ENCODE measurements around the gene GEMIN5. TPM values are rescaled to one million over a fixed set of nuclear protein-coding genes. Genes with fewer than 3 reads are reported as not detected.
A peak's percentile ranks its signal among the peaks of the same experiment; 100 is the strongest.

Gene GEMIN5
- total and polyA plus RNA-seq, 2 of the 13 experiments (the other 11 are each of a cell fraction or from before 2014, with no cell fraction given) = 6.6 to 28.6 TPM

DNA sequence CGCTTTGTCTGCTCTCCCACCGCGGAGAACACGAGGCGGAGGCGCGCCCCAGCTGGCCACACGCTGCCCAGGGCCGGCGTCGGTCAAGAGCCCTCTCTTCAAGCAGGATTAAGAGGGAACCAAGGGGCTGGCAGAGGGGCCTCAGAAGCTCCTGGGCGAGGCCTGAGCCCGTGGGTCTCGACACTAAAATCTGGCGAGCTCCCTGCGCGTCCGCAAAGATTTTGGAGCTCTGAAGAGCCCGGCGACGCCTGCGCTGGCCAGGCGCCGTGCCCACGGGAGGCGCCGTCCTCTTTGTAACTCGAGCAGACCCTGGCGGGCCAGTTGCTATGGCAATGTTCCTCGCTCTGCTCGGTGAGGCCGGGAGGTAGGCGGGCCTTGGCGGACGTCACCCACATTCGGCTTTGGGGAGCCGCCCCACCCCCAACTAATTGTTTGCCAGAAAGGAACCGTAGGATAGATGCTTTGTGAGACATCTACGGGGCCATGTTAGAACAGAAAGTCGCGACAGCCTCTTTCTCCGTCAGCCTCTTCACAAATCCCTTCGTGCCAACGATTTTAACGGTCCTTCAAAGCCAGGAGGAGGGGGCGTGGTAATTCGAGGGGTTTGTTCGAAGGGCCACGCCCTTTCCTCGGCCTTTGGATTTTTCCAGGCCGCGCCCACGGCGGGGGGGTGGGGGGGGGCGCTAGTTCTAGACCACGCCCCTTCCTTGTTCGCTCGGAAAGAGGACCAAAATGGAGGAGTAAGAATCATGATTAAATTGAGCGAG is 80.3 kb downstream of the GEMIN5 start (continued):
- TF ChIP-seq, protein P1, sequence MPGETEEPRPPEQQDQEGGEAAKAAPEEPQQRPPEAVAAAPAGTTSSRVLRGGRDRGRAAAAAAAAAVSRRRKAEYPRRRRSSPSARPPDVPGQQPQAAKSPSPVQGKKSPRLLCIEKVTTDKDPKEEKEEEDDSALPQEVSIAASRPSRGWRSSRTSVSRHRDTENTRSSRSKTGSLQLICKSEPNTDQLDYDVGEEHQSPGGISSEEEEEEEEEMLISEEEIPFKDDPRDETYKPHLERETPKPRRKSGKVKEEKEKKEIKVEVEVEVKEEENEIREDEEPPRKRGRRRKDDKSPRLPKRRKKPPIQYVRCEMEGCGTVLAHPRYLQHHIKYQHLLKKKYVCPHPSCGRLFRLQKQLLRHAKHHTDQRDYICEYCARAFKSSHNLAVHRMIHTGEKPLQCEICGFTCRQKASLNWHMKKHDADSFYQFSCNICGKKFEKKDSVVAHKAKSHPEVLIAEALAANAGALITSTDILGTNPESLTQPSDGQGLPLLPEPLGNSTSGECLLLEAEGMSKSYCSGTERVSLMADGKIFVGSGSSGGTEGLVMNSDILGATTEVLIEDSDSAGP (CRISPR knock-in tag; IDR thresholded peaks at IDR 0.05; ENCODE audit: borderline replicate concordance) = peak; percentile 72
- TF ChIP-seq MED13 (CRISPR knock-in tag; IDR thresholded peaks at IDR 0.05) (no peak), ZBTB7B (CRISPR knock-in tag; IDR thresholded peaks at IDR 0.05) (0 out of 2 replicates have a peak, but pooled peaks have one; percentile 56), HMG20B (CRISPR knock-in tag; conservative IDR thresholded peaks at IDR 0.05) (no peak), ZNF354B (CRISPR knock-in tag; IDR thresholded peaks at IDR 0.05) (no peak), ZNF614 (CRISPR knock-in tag; IDR thresholded peaks at IDR 0.05; ENCODE audit: borderline replicate concordance) (no peak), NR2F6 (IDR thresholded peaks at IDR 0.05) (no peak; the same call in 1 of the 2 replicates), NR2F6 (CRISPR knock-in tag; IDR thresholded peaks at IDR 0.05) (no peak), HOXA7 (CRISPR knock-in tag; IDR thresholded peaks at IDR 0.05) (no peak), ZNF703 (CRISPR knock-in tag; IDR thresholded peaks at IDR 0.05; ENCODE audit: borderline replicate concordance) (no peak; the same call in 1 of the 2 replicates), ZNF772 (CRISPR knock-in tag; IDR thresholded peaks at IDR 0.05) (no peak; the same call in 1 of the 2 replicates), ZFP37 (CRISPR knock-in tag; IDR thresholded peaks at IDR 0.05; ENCODE audit: borderline replicate concordance) (no peak; the same call in 1 of the 2 replicates), EEA1 (CRISPR knock-in tag; IDR thresholded peaks at IDR 0.05; ENCODE audit: borderline replicate concordance) (no peak), MXI1 (IDR thresholded peaks at IDR 0.05; ENCODE audit: borderline replicate concordance, low read depth, low read length) (peak; percentile 89), FOXC1 (CRISPR knock-in tag; IDR thresholded peaks at IDR 0.05; ENCODE audit: borderline replicate concordance) (peak; percentile 85), U2AF2 (IDR thresholded peaks at IDR 0.05; ENCODE audit: low read depth, low read length) (peak; percentile 96), ZNF251 (CRISPR knock-in tag; IDR thresholded peaks at IDR 0.05) (no peak), TCF12 (IDR thresholded peaks at IDR 0.05) (no peak), TCF12 (CRISPR knock-in tag; IDR thresholded peaks at IDR 0.05) (peak; percentile 87), ZNF101 (CRISPR knock-in tag; IDR thresholded peaks at IDR 0.05; ENCODE audit: borderline replicate concordance, low read depth) (no peak)
- TF ChIP-seq, protein P2, sequence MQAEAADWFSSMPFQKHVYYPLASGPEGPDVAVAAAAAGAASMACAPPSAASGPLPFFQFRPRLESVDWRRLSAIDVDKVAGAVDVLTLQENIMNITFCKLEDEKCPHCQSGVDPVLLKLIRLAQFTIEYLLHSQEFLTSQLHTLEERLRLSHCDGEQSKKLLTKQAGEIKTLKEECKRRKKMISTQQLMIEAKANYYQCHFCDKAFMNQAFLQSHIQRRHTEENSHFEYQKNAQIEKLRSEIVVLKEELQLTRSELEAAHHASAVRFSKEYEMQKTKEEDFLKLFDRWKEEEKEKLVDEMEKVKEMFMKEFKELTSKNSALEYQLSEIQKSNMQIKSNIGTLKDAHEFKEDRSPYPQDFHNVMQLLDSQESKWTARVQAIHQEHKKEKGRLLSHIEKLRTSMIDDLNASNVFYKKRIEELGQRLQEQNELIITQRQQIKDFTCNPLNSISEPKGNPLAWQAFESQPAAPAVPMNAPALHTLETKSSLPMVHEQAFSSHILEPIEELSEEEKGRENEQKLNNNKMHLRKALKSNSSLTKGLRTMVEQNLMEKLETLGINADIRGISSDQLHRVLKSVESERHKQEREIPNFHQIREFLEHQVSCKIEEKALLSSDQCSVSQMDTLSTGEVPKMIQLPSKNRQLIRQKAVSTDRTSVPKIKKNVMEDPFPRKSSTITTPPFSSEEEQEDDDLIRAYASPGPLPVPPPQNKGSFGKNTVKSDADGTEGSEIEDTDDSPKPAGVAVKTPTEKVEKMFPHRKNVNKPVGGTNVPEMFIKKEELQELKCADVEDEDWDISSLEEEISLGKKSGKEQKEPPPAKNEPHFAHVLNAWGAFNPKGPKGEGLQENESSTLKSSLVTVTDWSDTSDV (CRISPR knock-in tag; IDR thresholded peaks at IDR 0.05) = peak; percentile 46; the same call in 1 of the 2 replicates
- TF ChIP-seq, protein P3, sequence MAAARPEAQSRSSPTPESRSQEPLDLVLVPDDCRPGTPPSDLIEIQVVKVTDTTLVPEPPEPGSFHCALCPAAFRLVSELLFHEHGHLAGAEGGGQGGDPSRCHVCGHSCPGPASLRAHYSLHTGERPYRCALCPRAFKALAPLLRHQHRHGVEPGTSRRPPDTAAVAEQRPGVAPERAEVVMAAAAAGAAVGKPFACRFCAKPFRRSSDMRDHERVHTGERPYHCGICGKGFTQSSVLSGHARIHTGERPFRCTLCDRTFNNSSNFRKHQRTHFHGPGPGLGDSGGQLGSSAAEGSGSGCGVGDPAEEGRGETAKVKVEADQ (CRISPR knock-in tag; IDR thresholded peaks at IDR 0.05; ENCODE audit: borderline replicate concordance) = no peak; the same call in 1 of the 2 replicates
- TF ChIP-seq, protein P4, sequence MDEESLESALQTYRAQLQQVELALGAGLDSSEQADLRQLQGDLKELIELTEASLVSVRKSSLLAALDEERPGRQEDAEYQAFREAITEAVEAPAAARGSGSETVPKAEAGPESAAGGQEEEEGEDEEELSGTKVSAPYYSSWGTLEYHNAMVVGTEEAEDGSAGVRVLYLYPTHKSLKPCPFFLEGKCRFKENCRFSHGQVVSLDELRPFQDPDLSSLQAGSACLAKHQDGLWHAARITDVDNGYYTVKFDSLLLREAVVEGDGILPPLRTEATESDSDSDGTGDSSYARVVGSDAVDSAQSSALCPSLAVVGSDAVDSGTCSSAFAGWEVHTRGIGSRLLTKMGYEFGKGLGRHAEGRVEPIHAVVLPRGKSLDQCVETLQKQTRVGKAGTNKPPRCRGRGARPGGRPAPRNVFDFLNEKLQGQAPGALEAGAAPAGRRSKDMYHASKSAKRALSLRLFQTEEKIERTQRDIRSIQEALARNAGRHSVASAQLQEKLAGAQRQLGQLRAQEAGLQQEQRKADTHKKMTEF (CRISPR knock-in tag; IDR thresholded peaks at IDR 0.05) = no peak

All from HepG2 (cell line).